Keratinocyte (primary cell): Measurements from ENCODE around the gene LILRB5. TPM values are rescaled to one million over a fixed set of nuclear protein-coding genes. Genes with fewer than 3 reads are reported as not detected.

ENCODE experiments used
- DNase-seq: peaks from one replicate; pipeline ENCODE4 v3.0.0-alpha.2; 2011; ENCODE audit warnings: low read depth, missing footprints, low spot score
- FAIRE-seq: peaks from 2 replicates; lab custom pipeline; 2011; peaks lifted over from hg19 to GRCh38; lab: Jason Lieb, UNC
- H2AFZ ChIP-seq: 2 replicates; pipeline ENCODE4 v1.6.0; 2012; ENCODE audit warnings: low read length, control low read depth, inconsistent platforms; ENCODE audit not compliant: control insufficient read depth
- H3K27ac ChIP-seq: 2 replicates; pipeline ENCODE4 v1.5.1; 2011; ENCODE audit warnings: low read length; ENCODE audit not compliant: control insufficient read depth, insufficient read depth
- H3K27me3 ChIP-seq: 3 replicates; pipeline ENCODE4 v1.6.0; 2011; ENCODE audit warnings: low read length; ENCODE audit not compliant: control insufficient read depth, insufficient read depth; ENCODE audit errors: extremely low read depth
- H3K36me3 ChIP-seq, 2 experiments: 2 replicates in 1 of 2; 3 replicates in 1 of 2; pipeline ENCODE4 v1.5.1; 2011; ENCODE audit warnings: low read length in 2 of 2, mild to moderate bottlenecking in 1 of 2; ENCODE audit not compliant: control insufficient read depth in 2 of 2, insufficient read depth in 2 of 2; ENCODE audit errors: extremely low read depth in 1 of 2
- H3K4me1 ChIP-seq: 3 replicates; pipeline ENCODE4 v1.5.1; 2011; ENCODE audit warnings: low read length; ENCODE audit not compliant: control insufficient read depth, insufficient read depth; ENCODE audit errors: extremely low read depth
- H3K4me2 ChIP-seq: 3 replicates; pipeline ENCODE4 v1.6.0; 2011; ENCODE audit warnings: low read depth, low read length; ENCODE audit not compliant: control insufficient read depth, insufficient read depth; ENCODE audit errors: extremely low read depth
- H3K4me3 ChIP-seq, 3 experiments: fragments of 200-600 bp in 1 of 3; sonication (generic) in 1 of 3; 2 replicates in 2 of 3; 3 replicates in 1 of 3; pipeline ENCODE4 v1.5.1; 2011 to 2016; ENCODE audit warnings: low read length in 3 of 3, mild to moderate bottlenecking in 3 of 3, control low read depth in 2 of 3, inconsistent platforms in 1 of 3, low read depth in 1 of 3, mixed read lengths in 1 of 3, mixed run types in 1 of 3, moderate library complexity in 1 of 3; ENCODE audit not compliant: control insufficient read depth in 2 of 3, insufficient read depth in 2 of 3; ENCODE audit errors: extremely low read depth in 1 of 3
- H3K79me2 ChIP-seq: 2 replicates; pipeline ENCODE4 v1.6.0; 2012; ENCODE audit warnings: low read length; ENCODE audit not compliant: control insufficient read depth, insufficient read depth
- H3K9ac ChIP-seq: 3 replicates; pipeline ENCODE4 v1.6.0; 2011; ENCODE audit warnings: low read length; ENCODE audit not compliant: control insufficient read depth, insufficient read depth; ENCODE audit errors: extremely low read depth
- H3K9me1 ChIP-seq: 3 replicates; pipeline ENCODE4 v1.6.0; 2011; ENCODE audit warnings: low read length; ENCODE audit not compliant: control insufficient read depth, insufficient read depth; ENCODE audit errors: extremely low read depth
- H3K9me3 ChIP-seq: 2 replicates; pipeline ENCODE4 v1.5.1; 2012; ENCODE audit warnings: low read depth, low read length; ENCODE audit not compliant: control insufficient read depth
- H4K20me1 ChIP-seq: 3 replicates; pipeline ENCODE4 v1.6.0; 2011; ENCODE audit warnings: low read length; ENCODE audit not compliant: control insufficient read depth, insufficient read depth; ENCODE audit errors: extremely low read depth
- CTCF ChIP-seq, 3 experiments: IDR thresholded peaks in 1 of 3; conservative IDR thresholded peaks in 1 of 3; optimal IDR thresholded peaks in 1 of 3; 2 replicates in 2 of 3; 3 replicates in 1 of 3; pipeline versions ENCODE3 to v1.5.1; 2011; ENCODE audit warnings: low read length in 3 of 3, mild to moderate bottlenecking in 3 of 3, moderate library complexity in 2 of 3, control low read depth in 1 of 3, inconsistent platforms in 1 of 3; ENCODE audit not compliant: insufficient read depth in 2 of 3; ENCODE audit errors: extremely low read depth in 1 of 3
- EZH2 ChIP-seq: IDR thresholded peaks from one replicate; pipeline ENCODE4 v1.6.1; 2012; ENCODE audit warnings: inconsistent platforms, mild to moderate bottlenecking, low read length, moderate library complexity
- dilution Hi-C: fragments of 300-500 bp; cut with MboI; formaldehyde crosslinking; loops from one replicate; pipeline ENCODE4 v1.7.0; 2020; ENCODE audit warnings: low sequenced_read_pairs; ENCODE audit not compliant: extremely low pct_ligation_motif_present
- polyA plus RNA-seq, 5 experiments: library from polyadenylated mRNA; depleted of rRNA in 3 of 5; stranded (reverse) in 3 of 5; stranded (forward) in 1 of 5; unstranded in 1 of 5; fragments of >200 nt; gene quantifications; 1 replicate in 1 of 5; 2 replicates in 3 of 5; 3 replicates in 1 of 5; pipeline versions ENCODE4 v1.2.1 to v1.2.3, GENCODE V29; 2011 to 2012; ENCODE audit warnings: missing spikeins in 2 of 5, low read depth in 1 of 5, low replicate concordance in 1 of 5

The LILRB5 gene
- polyA plus RNA-seq, 1 donor (not counting 4 experiments of a cell fraction or from before 2014, with no cell fraction given), result not detected

GRCh38 chr19:54299126-54299498 is 42.0 kb upstream of the LILRB5 start:
- Histone ChIP-seq H3K36me3 (no peaks in the 10 kb centered on the region), H3K9ac (no peak overlapping the region), H3K9me3 (no peaks in the 10 kb centered on the region), H3K4me1 (no peaks in the 10 kb centered on the region), H2AFZ (no peak overlapping the region), H3K79me2 (no peaks in the 10 kb centered on the region), H4K20me1 (no peaks in the 10 kb centered on the region), H3K27ac (no peak overlapping the region), H3K9me1 (no peaks in the 10 kb centered on the region), H3K27me3 (no peaks in the 10 kb centered on the region), H3K4me2 (no peak overlapping the region), H3K4me3 (no peak overlapping the region)
- DNase-seq, result no peak
- dilution Hi-C loops, result no loop called here
- no peak for TF ChIP-seq EZH2
- no peak for TF ChIP-seq CTCF (optimal IDR thresholded peaks at IDR 0.05 in 1 of 3, IDR thresholded peaks at IDR 0.05 in 1 of 3, conservative IDR thresholded peaks at IDR 0.05 in 1 of 3; ENCODE audit: extremely low read depth in 1 of 3, insufficient read depth in 2 of 3, low read length in 3 of 3)
- FAIRE-seq, result no peak

- H3K4me1 ChIP-seq, result no peaks in the 10 kb centered on the region
- H3K9me1 ChIP-seq, result no peaks in the 10 kb centered on the region
- no peak overlapping the region for H3K4me2 ChIP-seq
- TF ChIP-seq EZH2 (no peak), CTCF (optimal IDR thresholded peaks at IDR 0.05 in 1 of 3, IDR thresholded peaks at IDR 0.05 in 1 of 3, conservative IDR thresholded peaks at IDR 0.05 in 1 of 3; ENCODE audit: extremely low read depth in 1 of 3, insufficient read depth in 2 of 3, low read length in 3 of 3) (no peak)
- no peak overlapping the region for H3K4me3 ChIP-seq
- FAIRE-seq (no peak), DNase-seq (no peak)
- no peaks in the 10 kb centered on the region for H3K36me3 ChIP-seq
- dilution Hi-C loops, result no loop called here
- H3K9me3 ChIP-seq, result no peaks in the 10 kb centered on the region
- H3K79me2 ChIP-seq, result no peaks in the 10 kb centered on the region
- no peak overlapping the region for H2AFZ ChIP-seq
- no peaks in the 10 kb centered on the region for H3K27me3 ChIP-seq
- no peak overlapping the region for H3K9ac ChIP-seq
- H3K27ac ChIP-seq, result no peak overlapping the region
- no peaks in the 10 kb centered on the region for H4K20me1 ChIP-seq
Measured at GRCh38 chr19:54298357-54299125, 41.5 kb upstream of the LILRB5 start.
